ENCODE measurements around the gene AADAC. TPM values are rescaled to one million over a fixed set of nuclear protein-coding genes. Genes with fewer than 3 reads are reported as not detected.

The AADAC gene
- total RNA-seq, 1 donor: not detected

- Histone ChIP-seq H3K27me3 (ENCODE audit: insufficient read depth, low read length) (no peaks in the 10 kb centered on the region), H3K36me3 (ENCODE audit: insufficient read depth, low read length) (no peaks in the 10 kb centered on the region), H3K4me2 (ENCODE audit: insufficient read depth, low read length) (no peak overlapping the region), H3K79me2 (ENCODE audit: insufficient read depth, low read length) (no peaks in the 10 kb centered on the region), H3K27ac (ENCODE audit: low read depth, low read length) (no peak overlapping the region), H4K20me1 (ENCODE audit: insufficient read depth, low read length) (no peaks in the 10 kb centered on the region), H3K9me3 (ENCODE audit: low read depth, low read length) (no peaks in the 10 kb centered on the region), H2AFZ (ENCODE audit: low read length) (no peak overlapping the region), H3K4me1 (ENCODE audit: insufficient read depth, low read length) (peaks cover 4% of the 10 kb centered on the region), H3K4me3 (ENCODE audit: insufficient read depth, low read length) (no peak overlapping the region)
- DNase-seq (ENCODE audit: insufficient read length, low spot score, missing footprints): peak; percentile 38
- TF ChIP-seq CTCF (IDR thresholded peaks at IDR 0.05; ENCODE audit: extremely low read depth, low read depth, low read length): no peak
Observed at GRCh38 chr3:151816091-151816604, 2.2 kb downstream of the AADAC start.

GRCh38 chr3:151817473-151817872 is 3.6 kb downstream of the AADAC start:
- DNase-seq (ENCODE audit: insufficient read length, low spot score, missing footprints): no peak
- no peak overlapping the region for H3K27ac ChIP-seq (ENCODE audit: low read depth, low read length)
- no peaks in the 10 kb centered on the region for H4K20me1 ChIP-seq (ENCODE audit: insufficient read depth, low read length)
- H3K27me3 ChIP-seq (ENCODE audit: insufficient read depth, low read length): no peaks in the 10 kb centered on the region
- H3K4me1 ChIP-seq (ENCODE audit: insufficient read depth, low read length): peaks cover 4% of the 10 kb centered on the region
- no peaks in the 10 kb centered on the region for H3K36me3 ChIP-seq (ENCODE audit: insufficient read depth, low read length)
- no peak overlapping the region for H3K4me2 ChIP-seq (ENCODE audit: insufficient read depth, low read length)
- H3K9me3 ChIP-seq (ENCODE audit: low read depth, low read length): no peaks in the 10 kb centered on the region
- no peak overlapping the region for H2AFZ ChIP-seq (ENCODE audit: low read length)
- no peaks in the 10 kb centered on the region for H3K79me2 ChIP-seq (ENCODE audit: insufficient read depth, low read length)
- no peak overlapping the region for H3K4me3 ChIP-seq (ENCODE audit: insufficient read depth, low read length)
- TF ChIP-seq CTCF (IDR thresholded peaks at IDR 0.05; ENCODE audit: extremely low read depth, low read depth, low read length): no peak

- H3K36me3 ChIP-seq (ENCODE audit: insufficient read depth, low read length): no peaks in the 10 kb centered on the region
- H2AFZ ChIP-seq (ENCODE audit: low read length): no peak overlapping the region
- no peak for DNase-seq (ENCODE audit: insufficient read length, low spot score, missing footprints)
- H3K4me2 ChIP-seq (ENCODE audit: insufficient read depth, low read length): no peak overlapping the region
- H3K27me3 ChIP-seq (ENCODE audit: insufficient read depth, low read length): no peaks in the 10 kb centered on the region
- no peak overlapping the region for H3K4me3 ChIP-seq (ENCODE audit: insufficient read depth, low read length)
- no peak for TF ChIP-seq CTCF (IDR thresholded peaks at IDR 0.05; ENCODE audit: extremely low read depth, low read depth, low read length)
- peaks cover 4% of the 10 kb centered on the region for H3K4me1 ChIP-seq (ENCODE audit: insufficient read depth, low read length)
- no peaks in the 10 kb centered on the region for H3K79me2 ChIP-seq (ENCODE audit: insufficient read depth, low read length)
- H4K20me1 ChIP-seq (ENCODE audit: insufficient read depth, low read length): no peaks in the 10 kb centered on the region
- H3K9me3 ChIP-seq (ENCODE audit: low read depth, low read length): no peaks in the 10 kb centered on the region
- no peak overlapping the region for H3K27ac ChIP-seq (ENCODE audit: low read depth, low read length)
Observed at GRCh38 chr3:151818361-151818760, 4.4 kb downstream of the AADAC start.

- no peak for TF ChIP-seq CTCF (IDR thresholded peaks at IDR 0.05; ENCODE audit: extremely low read depth, low read depth, low read length)
- Histone ChIP-seq H3K27me3 (ENCODE audit: insufficient read depth, low read length) (no peaks in the 10 kb centered on the region), H3K4me3 (ENCODE audit: insufficient read depth, low read length) (no peak overlapping the region), H3K27ac (ENCODE audit: low read depth, low read length) (no peak overlapping the region), H4K20me1 (ENCODE audit: insufficient read depth, low read length) (no peaks in the 10 kb centered on the region), H3K9me3 (ENCODE audit: low read depth, low read length) (no peaks in the 10 kb centered on the region), H3K4me1 (ENCODE audit: insufficient read depth, low read length) (peaks cover 4% of the 10 kb centered on the region), H2AFZ (ENCODE audit: low read length) (no peak overlapping the region), H3K36me3 (ENCODE audit: insufficient read depth, low read length) (no peaks in the 10 kb centered on the region), H3K79me2 (ENCODE audit: insufficient read depth, low read length) (no peaks in the 10 kb centered on the region), H3K4me2 (ENCODE audit: insufficient read depth, low read length) (no peak overlapping the region)
- no peak for DNase-seq (ENCODE audit: insufficient read length, low spot score, missing footprints)
Observed at GRCh38 chr3:151819910-151820309, 6.0 kb downstream of the AADAC start.
